ENCODE data around the gene NAA38.
A peak's percentile ranks its signal among the peaks of the same experiment; 100 is the strongest.

Gene NAA38, protein sequence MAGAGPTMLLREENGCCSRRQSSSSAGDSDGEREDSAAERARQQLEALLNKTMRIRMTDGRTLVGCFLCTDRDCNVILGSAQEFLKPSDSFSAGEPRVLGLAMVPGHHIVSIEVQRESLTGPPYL

DNA sequence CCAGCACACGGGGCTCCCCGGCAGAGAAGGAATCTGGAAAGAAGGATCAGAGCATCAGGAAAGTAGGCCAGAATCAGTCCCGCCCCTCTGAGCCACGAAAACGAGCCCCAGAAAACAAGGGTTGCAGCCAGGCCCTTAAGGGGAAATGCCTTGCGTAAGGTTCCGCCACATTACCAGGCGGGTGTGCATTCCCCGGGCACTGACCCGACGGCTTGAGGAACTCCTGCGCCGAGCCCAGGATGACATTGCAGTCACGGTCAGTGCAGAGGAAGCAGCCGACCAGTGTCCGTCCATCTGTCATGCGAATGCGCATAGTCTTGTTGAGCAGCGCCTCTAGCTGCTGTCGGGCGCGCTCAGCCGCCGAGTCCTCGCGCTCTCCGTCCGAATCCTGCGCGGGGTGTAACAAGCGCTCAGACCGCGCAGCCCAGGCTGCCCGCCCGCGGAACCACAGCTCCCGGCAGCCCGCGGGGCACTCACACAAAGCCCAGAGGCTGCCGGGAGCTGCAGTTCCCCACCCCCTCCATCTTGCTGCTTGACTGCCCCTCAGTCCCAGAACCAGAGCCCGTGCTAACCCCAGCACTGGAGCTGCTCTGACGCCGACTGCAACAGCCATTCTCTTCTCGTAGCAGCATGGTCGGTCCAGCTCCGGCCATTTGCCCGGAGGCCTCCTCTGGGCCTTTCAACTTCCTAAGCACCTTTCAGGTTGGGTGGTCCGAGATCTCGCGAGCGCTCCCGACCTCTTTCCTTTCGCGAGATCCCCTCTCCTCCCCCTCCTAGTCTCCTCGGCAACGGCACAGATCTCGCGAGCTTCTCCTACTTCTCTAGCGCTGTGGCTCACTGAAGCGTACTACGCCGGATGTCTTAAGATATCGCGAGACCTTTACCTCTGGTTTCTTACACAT lies at the start of gene NAA38:
Gene NAA38 (minus strand): TSS at position 749 of the 902 bp plus-strand sequence. CDS start 96 bp downstream, at position 653.
- DNase-seq (ENCODE audit: low spot score), result peak; percentile 79

DNA sequence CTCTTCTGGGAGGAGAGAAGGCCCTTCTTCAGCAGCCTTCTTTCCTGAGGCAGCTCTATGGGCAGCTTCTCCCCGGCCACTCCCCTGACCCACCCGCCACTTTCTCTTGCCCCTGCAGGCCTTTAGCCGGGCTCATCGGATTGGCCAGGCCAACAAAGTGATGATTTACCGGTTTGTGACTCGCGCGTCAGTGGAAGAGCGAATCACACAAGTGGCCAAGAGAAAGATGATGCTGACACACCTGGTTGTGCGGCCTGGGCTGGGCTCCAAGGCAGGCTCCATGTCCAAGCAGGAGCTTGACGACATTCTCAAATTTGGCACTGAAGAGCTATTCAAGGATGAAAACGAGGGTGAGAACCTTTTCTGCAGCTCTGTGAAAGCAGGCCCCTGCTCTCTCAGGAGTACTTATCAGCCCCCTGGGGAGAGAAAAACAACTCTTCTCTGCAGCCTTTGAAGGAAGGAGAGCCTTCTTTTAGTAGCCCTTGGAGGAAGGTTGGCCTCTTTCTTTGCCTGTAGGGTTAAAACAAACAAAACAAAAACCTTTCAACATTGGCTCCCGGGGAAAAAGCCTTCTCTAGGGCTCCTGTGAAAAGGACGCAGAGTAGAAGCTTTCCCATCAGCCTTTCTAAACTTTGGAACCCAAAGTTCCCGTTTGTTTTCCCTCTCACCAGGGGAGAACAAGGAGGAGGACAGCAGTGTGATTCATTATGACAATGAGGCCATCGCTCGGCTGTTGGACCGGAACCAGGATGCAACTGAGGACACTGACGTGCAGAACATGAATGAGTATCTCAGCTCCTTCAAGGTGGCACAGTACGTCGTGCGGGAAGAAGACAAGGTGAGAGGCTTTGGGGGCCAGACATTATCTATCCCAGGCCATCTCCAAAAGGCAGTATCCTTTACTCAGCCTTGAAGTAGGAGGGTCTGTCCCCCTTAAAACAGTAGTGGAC lies 46.1 kb upstream of the NAA38 start:
- no peak for DNase-seq (ENCODE audit: low spot score)

DNA sequence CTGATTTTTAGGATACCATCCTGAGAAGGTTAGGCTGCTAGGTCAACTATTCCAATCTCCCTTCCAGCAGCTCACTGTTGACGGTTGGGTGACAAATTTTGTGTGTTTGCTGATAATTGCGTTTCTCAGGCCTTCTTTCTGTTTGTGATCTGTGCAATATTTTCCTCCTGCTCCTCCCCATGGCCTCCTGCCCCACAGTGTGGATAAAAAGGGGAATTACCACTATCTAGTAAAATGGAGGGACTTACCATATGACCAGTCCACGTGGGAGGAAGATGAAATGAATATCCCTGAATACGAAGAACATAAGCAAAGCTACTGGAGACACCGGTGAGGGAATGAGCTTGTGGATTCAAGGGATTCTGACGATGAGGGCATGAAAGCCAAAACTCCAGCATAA lies 40.4 kb upstream of the NAA38 start:
- no peak for DNase-seq (ENCODE audit: low spot score)

DNA sequence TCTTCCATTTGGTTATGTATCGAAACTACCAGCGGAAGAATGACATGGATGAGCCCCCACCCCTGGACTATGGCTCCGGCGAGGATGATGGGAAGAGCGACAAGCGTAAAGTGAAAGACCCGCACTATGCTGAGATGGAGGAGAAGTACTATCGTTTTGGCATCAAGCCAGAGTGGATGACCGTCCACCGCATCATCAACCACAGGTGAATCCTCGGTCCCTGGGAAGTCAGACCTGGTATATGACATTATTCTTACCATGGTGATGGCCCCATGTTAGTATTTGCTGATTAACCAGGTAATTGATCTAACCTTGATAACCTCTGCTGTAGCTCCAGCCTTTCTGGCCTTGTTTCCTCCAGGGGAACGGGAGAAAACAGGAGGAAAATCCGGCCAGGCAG lies 39.7 kb upstream of the NAA38 start:
- no peak for DNase-seq (ENCODE audit: low spot score)

DNA sequence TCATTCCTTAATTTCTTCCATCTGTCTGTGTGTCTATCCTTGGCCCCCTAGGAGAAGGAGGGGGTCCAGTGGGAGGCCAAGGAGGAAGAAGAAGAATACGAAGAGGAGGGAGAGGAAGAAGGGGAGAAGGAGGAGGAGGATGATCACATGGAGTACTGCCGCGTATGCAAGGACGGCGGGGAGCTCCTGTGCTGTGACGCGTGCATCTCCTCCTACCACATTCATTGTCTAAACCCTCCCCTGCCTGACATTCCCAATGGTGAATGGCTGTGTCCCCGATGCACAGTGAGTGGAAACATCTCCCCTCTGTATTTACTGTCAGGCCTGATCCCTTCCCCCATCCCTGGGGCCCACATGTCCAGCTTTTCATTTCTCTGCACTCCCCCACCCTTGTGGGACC lies 37.5 kb upstream of the NAA38 start:
- DNase-seq (ENCODE audit: low spot score), result no peak

DNA sequence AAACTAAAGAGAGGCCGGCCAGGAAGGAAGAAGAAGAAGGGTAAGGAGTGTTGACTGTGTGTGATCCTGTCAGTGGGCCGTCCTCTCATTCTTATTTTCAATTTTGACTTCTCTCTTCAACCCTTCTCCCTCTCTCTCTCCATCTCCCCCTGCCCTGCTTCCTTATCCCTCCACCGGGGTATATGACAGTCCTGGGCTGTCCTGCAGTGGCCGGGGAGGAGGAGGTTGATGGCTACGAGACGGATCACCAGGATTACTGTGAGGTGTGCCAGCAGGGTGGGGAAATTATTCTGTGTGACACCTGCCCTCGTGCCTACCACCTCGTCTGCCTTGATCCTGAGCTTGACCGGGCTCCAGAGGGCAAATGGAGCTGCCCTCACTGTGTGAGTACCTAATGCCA lies 36.9 kb upstream of the NAA38 start:
- no peak for DNase-seq (ENCODE audit: low spot score)

DNA sequence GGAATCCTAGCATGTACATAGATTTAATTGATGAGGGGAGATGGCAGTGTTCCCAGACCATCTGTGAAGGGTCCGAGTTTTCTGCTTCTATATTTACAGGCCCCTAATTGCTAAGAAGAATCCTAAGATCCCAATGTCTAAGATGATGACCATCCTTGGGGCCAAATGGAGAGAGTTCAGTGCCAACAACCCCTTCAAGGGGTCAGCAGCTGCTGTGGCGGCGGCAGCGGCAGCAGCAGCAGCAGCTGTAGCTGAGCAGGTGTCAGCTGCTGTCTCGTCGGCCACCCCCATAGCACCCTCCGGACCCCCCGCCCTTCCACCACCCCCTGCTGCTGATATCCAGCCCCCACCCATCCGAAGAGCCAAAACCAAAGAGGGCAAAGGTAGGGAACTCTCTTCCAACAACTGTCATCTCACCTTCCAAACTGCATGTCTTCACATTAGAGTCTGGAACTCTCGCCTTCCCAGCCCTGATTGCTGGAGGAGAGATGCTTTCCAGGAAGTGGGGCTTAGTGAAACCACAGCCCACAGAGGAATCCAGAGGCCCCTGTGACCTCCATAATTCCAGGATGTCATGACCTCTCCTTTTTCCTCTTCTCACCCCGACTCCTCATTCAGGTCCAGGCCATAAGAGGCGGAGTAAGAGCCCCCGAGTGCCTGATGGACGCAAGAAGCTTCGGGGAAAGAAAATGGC lies 36.0 kb upstream of the NAA38 start:
- no peak for DNase-seq (ENCODE audit: low spot score)

DNA sequence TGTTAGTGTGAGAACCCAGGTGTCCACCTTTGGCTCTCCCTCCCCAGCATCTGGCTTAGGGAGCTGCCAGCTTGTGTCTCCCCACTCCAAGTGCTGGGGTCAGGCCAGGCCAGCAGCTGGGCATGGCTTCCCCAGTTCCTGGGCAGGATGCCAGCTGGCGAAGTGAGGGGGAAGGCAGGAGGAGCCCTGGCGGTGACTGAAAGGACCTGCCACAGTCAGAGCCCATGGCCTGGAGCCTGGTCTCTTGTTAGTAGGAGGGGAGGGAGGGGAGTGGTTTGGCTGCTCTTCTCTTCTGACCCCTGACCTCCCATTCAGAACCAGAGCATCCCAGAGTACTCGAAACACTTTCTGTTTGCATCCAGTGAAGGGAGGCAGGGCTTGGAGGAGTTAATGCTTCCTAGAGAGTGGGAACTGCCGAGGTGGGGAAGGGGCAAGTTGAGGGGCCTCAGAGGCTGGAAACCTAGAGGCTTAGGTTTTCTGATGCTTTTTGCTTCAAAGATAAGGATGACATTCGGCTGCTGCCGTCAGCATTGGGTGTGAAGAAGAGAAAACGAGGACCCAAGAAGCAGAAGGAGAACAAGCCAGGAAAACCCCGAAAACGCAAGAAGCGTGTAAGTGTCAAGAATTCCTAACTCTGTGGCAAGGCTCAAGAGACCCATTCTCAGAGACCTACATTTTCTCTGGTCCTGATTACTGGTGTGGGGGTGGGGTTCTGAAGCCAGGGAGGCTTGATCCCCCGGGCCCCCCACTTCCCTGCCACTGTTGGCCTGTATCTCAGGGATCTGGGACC lies 32.0 kb upstream of the NAA38 start:
- DNase-seq (ENCODE audit: low spot score), result peak; percentile 81

DNA sequence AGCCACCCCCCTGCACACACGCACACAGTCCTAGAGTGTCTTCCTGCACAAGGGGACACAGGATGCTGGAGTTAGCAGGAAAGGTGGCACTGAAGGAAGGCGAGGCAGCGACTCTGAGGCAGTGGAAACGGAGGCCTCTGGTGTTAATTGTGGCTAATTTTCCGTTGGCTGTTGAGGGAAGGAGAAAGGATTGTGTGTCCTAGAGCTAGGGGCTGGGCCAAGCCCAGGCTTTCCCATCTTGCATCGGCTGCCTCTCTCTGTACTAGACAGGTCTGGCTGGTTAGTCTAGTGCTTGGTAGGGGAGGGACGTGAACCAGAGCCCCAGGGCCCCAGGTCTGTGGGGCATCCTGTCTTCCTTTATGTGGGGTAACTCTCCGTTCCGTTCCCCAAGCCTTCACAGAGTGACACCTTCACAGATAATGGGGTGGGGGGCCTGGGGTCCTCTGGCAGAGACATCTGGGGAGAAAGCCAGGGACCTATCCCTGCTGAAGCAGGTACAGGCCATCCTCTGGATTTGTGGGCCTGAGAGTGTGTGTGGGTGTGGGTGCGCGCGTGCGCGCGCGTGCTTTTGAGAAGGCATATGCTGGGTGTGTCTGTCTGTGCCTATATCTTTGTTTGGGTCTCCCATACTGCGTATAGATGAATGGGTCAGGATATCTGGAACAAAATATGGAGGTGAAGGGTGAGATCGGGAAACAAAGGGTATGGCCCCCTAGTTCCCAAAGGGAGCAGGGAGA lies 31.0 kb upstream of the NAA38 start, which contains the start of gene CHD3:
Gene CHD3 (plus strand): TSS at position 606 of the 737 bp plus-strand sequence. CDS start 212 bp downstream, outside the sequence.
- no peak for DNase-seq (ENCODE audit: low spot score)

DNA sequence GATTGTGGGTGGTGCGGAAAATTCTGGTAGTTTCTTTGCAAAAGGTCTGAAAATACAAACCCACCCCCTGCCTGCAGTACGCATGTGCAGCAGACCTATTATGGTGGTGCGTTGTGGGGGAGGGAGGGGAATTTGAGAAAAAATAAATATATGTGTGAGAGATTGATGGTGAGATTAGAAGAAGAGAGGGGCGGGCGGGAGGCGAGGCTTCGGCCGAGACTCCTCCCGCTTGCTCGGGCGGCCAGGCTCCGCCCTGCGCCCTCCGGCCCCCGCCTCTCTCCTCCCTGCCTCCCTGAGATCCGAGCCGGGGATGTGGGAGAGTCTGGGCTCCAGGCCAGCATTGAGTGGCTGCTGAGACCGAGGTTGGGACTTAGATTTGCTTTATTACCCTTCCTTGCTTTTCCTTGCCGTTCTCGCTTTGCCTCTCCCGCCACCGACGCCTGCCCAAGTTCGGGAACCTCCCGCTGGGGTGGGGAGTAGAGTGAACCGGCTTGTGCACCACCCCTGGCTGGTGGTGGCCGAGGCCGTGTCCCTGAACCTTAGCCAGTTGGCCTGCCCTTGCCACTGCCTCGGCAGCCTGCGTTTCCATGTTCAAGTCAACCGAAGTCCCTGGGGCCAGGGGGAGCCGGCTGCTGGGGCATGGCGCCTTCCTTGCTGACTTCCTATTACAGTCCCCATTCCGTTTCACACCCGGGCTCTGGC lies 30.3 kb upstream of the NAA38 start:
- DNase-seq (ENCODE audit: low spot score), result peak; percentile 86

DNA sequence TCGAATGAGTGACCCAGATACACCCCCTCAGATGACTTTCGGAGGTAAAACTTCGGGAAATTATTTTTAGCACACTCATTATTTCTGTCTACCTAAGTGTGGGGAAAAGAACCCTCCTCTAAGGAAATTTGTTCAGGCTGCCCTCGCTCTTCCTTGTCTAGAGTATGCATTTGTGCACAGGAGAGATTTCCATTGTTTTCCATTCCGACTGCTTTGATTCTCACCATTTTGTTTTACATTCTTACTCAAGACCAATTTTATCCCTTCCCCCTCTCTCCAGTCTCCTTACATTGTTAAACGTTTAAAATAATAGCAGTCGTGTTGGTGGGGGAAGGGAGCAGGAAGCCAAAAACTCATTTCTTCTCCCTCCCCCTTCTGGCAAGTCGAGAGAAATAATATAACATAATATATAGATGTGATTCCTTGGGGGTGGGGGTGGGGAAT lies 29.7 kb upstream of the NAA38 start:
- DNase-seq (ENCODE audit: low spot score), result no peak

DNA sequence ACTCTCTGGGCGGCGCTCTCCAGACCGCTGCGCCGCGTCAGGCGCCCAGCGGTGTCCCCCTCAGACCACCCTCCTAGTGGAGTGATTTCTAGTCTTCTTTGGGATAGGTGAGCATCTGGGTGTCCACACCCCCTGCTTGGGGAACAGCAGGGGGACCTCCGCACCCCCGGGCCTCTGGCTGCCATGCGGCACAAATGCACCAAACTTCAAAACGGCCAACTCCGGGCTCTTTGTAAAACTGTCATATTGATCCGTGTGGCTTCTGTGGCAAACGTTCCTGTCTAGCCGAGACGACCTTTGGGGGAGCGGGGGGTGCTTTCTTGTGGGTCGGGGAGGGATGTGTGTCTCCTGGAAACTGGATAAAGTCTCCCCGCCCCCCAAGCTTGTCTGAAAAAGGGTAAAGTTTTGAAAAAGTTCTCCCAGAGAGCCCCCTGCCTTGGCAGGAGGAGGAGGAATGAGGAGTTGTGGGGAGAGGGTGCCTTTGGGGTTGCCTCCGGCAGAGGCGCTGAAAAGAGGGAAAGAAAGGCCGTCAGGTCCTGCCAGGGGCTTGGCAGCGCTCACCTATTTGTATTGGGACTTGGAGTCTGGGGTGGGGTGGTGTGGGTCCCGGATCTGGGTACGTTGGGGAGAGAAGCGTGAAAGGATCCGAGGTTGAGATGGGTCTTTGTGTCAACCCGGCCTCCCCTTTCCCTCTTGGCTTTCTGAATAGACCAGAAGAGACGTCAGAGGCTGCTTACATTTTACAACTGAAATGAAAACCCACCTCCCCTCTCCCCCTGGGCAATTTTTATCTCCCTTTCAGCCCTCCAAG lies 29.1 kb upstream of the NAA38 start:
- no peak for DNase-seq (ENCODE audit: low spot score)

DNA sequence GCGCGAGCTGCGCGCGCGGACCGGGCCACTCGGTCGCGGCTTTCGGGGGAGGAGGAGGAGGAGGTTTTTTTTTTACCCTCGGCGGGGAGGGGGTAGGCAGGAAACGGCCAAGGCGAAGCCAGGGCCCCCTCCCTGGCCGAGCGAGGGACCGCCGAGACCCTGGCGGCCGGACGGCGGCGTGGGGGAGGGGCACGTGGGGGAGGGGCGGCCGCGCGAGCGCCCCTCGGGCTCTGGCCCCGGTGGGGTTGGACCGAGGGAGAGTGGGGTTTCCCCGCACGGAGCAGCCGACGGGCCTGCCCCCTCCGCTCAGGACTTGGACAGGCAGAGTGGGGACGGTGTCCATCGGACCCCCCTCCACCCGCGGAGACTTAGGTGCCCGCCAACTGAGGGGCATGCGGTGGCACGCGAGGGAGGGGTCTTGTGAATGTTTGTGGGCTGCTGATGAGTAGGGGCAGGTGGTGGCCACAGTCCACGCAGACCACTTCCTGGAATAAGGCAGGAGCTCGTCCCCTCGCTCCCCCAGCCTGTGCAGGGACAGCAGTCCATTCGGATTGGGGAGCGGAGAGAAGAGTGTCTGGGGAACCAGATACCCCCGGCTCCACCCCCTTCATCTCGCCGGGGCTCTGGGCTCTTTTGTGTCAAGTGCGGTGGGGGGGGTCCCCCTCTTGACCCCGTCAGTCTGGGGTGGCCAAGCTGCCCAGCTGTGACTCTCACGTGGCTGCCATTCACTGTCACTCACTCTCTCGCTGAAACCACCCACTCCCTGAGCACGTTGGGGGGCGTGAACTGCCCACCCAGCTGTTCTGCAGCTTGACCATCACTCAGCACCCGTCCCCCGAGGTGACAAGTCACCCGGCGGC lies 28.2 kb upstream of the NAA38 start:
- DNase-seq (ENCODE audit: low spot score), result peak; percentile 47

DNA sequence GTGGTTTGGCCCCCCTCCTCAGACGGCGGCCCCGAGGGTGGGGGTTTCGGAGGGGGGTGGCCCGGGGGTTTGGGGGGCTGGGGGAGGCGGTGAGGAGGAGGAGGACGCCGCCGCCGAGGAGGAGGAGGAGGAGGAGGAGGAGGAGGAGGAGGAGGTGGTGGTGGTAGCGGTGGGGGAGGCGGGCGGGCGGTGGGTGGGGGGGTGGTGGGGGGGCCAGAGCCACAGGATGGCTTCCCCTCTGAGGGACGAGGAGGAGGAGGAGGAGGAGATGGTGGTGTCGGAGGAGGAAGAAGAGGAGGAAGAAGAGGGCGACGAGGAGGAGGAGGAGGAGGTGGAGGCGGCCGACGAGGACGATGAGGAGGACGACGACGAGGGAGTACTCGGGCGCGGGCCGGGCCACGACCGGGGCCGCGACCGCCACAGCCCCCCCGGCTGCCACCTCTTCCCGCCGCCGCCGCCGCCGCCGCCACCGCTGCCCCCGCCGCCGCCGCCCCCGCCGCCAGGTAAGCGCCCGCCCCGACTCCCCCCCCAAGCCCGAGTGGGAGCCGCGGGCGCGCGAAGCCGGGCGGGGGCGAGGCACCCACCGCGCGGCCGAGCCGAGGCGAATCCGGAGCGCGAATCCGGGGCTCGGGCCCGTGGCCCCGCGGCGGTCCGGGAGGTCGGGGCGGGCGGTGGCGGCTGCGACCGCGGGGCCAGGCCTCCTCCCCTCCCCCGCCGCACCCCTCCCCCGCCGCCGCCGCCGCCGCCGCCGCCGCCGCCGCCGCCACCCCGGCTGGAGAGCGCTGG lies 27.4 kb upstream of the NAA38 start:
- no peak for DNase-seq (ENCODE audit: low spot score)

DNA sequence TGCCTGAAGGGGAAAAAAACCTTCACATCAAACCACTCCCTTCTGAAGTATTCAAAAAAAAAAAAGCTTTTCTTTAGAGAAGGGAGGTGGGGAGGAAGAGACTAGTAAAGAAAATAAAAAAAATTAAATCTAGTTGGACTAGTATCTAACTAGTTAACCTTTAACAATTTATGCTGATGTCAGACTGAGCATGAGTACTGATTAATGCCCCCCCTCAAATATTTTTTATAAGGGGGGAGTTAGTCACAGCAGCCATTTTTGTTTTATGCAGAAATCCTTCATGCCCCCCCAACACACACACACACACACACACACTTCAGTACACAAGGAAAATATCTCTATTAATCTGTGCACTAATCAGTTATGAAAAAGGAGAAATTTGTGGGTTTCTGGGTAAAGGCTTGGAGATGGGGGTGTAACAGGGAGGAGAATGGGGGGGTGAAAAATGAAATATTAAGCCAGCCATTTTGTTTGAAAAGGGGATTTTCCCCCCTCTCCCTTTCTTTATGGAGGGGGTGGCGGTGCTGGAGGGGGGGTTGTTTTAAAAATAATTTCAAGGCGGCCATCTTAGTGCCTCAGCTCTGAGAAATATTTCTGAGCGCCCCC lies 26.5 kb upstream of the NAA38 start:
- DNase-seq (ENCODE audit: low spot score), result no peak

DNA sequence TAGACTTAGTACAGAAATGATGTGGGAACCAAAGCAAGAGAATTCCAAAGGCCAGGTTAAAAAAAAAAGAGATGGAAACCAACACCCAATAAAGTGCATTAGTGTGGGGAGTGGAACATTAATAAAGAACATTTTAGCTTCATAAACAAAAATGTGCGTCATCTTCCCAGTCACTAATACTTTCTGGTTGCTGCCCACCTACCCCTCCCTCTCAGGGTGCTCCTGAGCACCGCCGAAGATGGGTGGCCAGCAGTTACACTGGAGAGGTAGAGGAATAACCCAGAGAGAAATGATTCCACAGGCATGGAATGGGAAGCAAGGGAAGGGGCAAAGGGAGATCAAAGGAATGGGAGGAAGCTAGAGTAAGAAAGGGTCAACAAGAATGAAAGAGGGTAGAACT lies 25.3 kb upstream of the NAA38 start:
- DNase-seq (ENCODE audit: low spot score), result no peak
